GM23248 (cell line): Measurements from ENCODE around the gene MEGF11. TPM values are rescaled to one million over a fixed set of nuclear protein-coding genes. Genes with fewer than 3 reads are reported as not detected.

Source experiments
- DNase-seq: peaks from one replicate; pipeline ENCODE4 v3.0.0-alpha.2; 2015
- H2AFZ ChIP-seq: fragments of 200-600 bp; sonication (generic); 2 replicates; pipeline ENCODE4 v1.6.1; 2016; ENCODE audit warnings: antibody characterized with exemption
- H3F3A ChIP-seq: fragments of 200-600 bp; sonication (generic); 2 replicates; pipeline ENCODE4 v1.6.1; 2016; ENCODE audit warnings: mild to moderate bottlenecking, antibody characterized with exemption, mixed run types; ENCODE audit not compliant: insufficient read depth
- H3K27ac ChIP-seq: fragments of 200-600 bp; sonication (generic); 2 replicates; pipeline ENCODE4 v1.5.1; 2016; ENCODE audit warnings: mild to moderate bottlenecking
- H3K27me3 ChIP-seq: fragments of 200-600 bp; sonication (generic); replicated peaks from 2 replicates; pipeline ENCODE4 v1.6.1; 2016; ENCODE audit warnings: mild to moderate bottlenecking; ENCODE audit not compliant: insufficient read depth
- H3K36me3 ChIP-seq: fragments of 200-600 bp; sonication (generic); 2 replicates; pipeline ENCODE4 v1.6.1; 2016; ENCODE audit warnings: low read depth, mild to moderate bottlenecking
- H3K4me1 ChIP-seq: fragments of 200-600 bp; sonication (generic); 2 replicates; pipeline ENCODE4 v1.6.1; 2016; ENCODE audit warnings: mild to moderate bottlenecking; ENCODE audit not compliant: insufficient read depth
- H3K4me2 ChIP-seq: fragments of 200-600 bp; sonication (generic); one replicate; pipeline ENCODE4 v1.6.1; 2016; ENCODE audit warnings: mild to moderate bottlenecking; ENCODE audit not compliant: unreplicated experiment
- H3K4me3 ChIP-seq: fragments of 200-600 bp; sonication (generic); 2 replicates; pipeline ENCODE4 v1.5.1; 2016; ENCODE audit warnings: mild to moderate bottlenecking
- H3K79me2 ChIP-seq: fragments of 200-600 bp; sonication (generic); 2 replicates; pipeline ENCODE4 v1.6.1; 2016; ENCODE audit warnings: mild to moderate bottlenecking; ENCODE audit not compliant: insufficient read depth
- H3K9ac ChIP-seq: fragments of 200-600 bp; sonication (generic); 2 replicates; pipeline ENCODE4 v1.6.1; 2016; ENCODE audit warnings: mild to moderate bottlenecking
- H3K9me2 ChIP-seq: fragments of 200-600 bp; sonication (generic); 2 replicates; pipeline ENCODE4 v1.6.1; 2016; ENCODE audit warnings: mixed run types, mild to moderate bottlenecking, moderate library complexity; ENCODE audit not compliant: insufficient read depth
- H3K9me3 ChIP-seq: fragments of 200-600 bp; sonication (generic); one replicate; pipeline ENCODE4 v1.6.1; 2017; ENCODE audit warnings: low read depth
- H4K20me1 ChIP-seq: fragments of 200-600 bp; sonication (generic); 2 replicates; pipeline ENCODE4 v1.6.0; 2016; ENCODE audit not compliant: insufficient read depth
- EZH2 ChIP-seq: fragments of 200-600 bp; sonication (generic); IDR thresholded peaks from 2 replicates; pipeline ENCODE4 v1.6.1; 2018; ENCODE audit warnings: antibody characterized with exemption, mild to moderate bottlenecking; ENCODE audit not compliant: insufficient read depth, poor library complexity, severe bottlenecking
- EZH2phosphoT487 ChIP-seq: fragments of 200-600 bp; sonication (generic); IDR thresholded peaks from 2 replicates; pipeline ENCODE4 v1.6.1; 2018; ENCODE audit warnings: antibody characterized with exemption, moderate library complexity, mild to moderate bottlenecking, low read depth; ENCODE audit not compliant: insufficient read depth
- WGBS, 2 experiments: methylation state at CpG; one replicate each; pipeline ENCODE4 v1.1.6; 2015 to 2017; ENCODE audit warnings: low lambda C conversion rate in 2 of 2, low coverage in 1 of 2; ENCODE audit errors: missing lambda C conversion rate in 2 of 2; 5-methylcytosine and 5-hydroxymethylcytosine counted together
- in situ Hi-C: fragments of 300-500 bp; cut with MboI; formaldehyde crosslinking; loops from 2 replicates; pipeline ENCODE4 v1.15.0; 2020
- polyA plus RNA-seq: library from polyadenylated mRNA; unstranded; fragments of >200 nt; fragmentation: Nextera tagmentation; extraction: Ambion mirVana; gene quantifications from 2 replicates; pipeline ENCODE4 v1.2.1, GENCODE V29; 2016
- total RNA-seq: library from RNA; depleted of rRNA; stranded (reverse); fragments of >200 nt; shearing (Covaris generic); gene quantifications from 2 replicates; pipeline ENCODE4 v1.2.3, GENCODE V29; 2014

Gene MEGF11
- total and polyA plus RNA-seq, 2 experiments from 2014 or later = 0.14 TPM; not detected in 1

DNA sequence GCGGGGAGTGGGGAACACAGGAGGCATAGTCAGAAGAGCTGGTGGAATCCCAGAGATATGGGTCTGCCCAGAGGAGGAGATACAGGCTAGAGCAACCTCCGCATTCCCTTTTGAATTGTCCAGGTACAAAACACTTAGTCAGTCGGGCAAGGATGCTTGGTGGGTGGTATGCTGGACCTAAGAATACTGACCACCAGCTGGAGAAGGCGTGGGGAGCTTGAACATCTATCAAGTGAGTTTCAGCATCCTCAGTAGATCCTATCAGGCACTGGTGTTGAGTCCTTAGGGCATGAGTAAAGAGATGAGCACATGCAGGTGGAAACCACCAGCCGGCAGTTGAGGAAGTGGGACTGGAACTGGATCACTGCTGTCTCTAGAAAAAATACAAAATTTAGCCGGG is 25.1 kb upstream of the MEGF11 start:
- Histone ChIP-seq H3K4me1 (no peaks in the 10 kb centered on the region), H3K27me3 (peaks cover 7% of the 10 kb centered on the region; the same call in 1 of the 2 replicates), H2AFZ (no peak overlapping the region), H3K9me2 (no peaks in the 10 kb centered on the region), H3K4me3 (no peak overlapping the region), H3K9ac (no peak overlapping the region), H3K36me3 (no peaks in the 10 kb centered on the region), H3F3A (no peaks in the 10 kb centered on the region), H3K27ac (no peak overlapping the region), H3K9me3 (no peaks in the 10 kb centered on the region), H3K79me2 (no peaks in the 10 kb centered on the region), H4K20me1 (no peaks in the 10 kb centered on the region), H3K4me2 (no peak overlapping the region)
- in situ Hi-C loops = no loop called here
- WGBS, 2 experiments = 61 to 75% methylated on average over 6 of the region's 6 CpGs
- no peak for DNase-seq
- TF ChIP-seq EZH2phosphoT487 = no peak
- TF ChIP-seq EZH2 = no peak

DNA sequence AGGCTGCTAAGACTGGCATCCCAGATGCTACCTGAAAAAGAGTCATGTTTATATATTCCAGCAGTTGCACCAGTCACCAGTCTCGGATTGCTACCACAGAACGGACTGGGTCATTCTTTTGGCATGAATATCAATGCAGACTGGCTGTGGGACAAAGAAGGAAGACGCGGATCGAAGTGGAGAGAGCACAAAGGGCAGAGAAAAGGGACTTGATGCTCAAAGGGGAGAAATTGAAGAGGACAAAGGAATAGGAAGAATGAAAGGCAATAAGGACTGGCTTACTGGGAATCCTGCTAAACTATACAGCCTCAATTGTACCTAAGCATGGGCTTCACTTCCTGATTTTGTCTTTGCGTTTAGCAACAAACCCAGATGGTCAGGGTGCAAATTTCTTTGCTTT is 24.5 kb upstream of the MEGF11 start:
- H3K27me3 ChIP-seq = peaks cover 7% of the 10 kb centered on the region; the same call in 1 of the 2 replicates
- no peak overlapping the region for H3K4me3 ChIP-seq
- H3K4me1 ChIP-seq = no peaks in the 10 kb centered on the region
- no peaks in the 10 kb centered on the region for H3F3A ChIP-seq
- TF ChIP-seq EZH2phosphoT487 (no peak), EZH2 (no peak)
- no peak overlapping the region for H2AFZ ChIP-seq
- no peaks in the 10 kb centered on the region for H3K36me3 ChIP-seq
- H3K9me2 ChIP-seq = no peaks in the 10 kb centered on the region
- no peak overlapping the region for H3K4me2 ChIP-seq
- in situ Hi-C loops = no loop called here
- no peak overlapping the region for H3K9ac ChIP-seq
- no peaks in the 10 kb centered on the region for H3K79me2 ChIP-seq
- WGBS, 2 experiments = 55 to 62% methylated on average over 6 of the region's 6 CpGs
- H3K27ac ChIP-seq = no peak overlapping the region
- no peak for DNase-seq
- H3K9me3 ChIP-seq = no peaks in the 10 kb centered on the region
- no peaks in the 10 kb centered on the region for H4K20me1 ChIP-seq

DNA sequence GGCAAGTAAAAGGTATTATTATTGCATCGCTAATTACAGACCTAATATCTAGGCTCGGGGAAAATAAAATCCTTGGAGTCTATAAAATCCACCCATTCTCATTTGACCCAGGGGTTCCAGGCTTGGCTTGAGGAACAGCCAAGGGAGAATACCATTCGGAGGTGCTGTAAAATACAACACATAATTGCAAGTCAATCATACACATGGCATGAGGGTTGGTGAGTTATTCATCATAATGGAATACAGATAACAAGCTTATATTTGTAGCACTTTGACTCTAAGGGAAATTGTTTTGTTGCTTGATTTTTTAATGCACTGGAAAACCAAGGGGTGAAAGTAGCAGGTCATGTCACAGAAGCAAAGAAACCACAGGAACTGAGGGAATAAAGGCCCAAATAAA is 23.0 kb upstream of the MEGF11 start:
- DNase-seq = no peak
- Histone ChIP-seq H3K9me2 (no peaks in the 10 kb centered on the region), H3K9ac (no peak overlapping the region), H3K4me2 (no peak overlapping the region), H3K79me2 (no peaks in the 10 kb centered on the region), H3K27ac (no peak overlapping the region), H3F3A (no peaks in the 10 kb centered on the region), H3K4me1 (no peaks in the 10 kb centered on the region), H3K27me3 (peaks cover 7% of the 10 kb centered on the region; the same call in 1 of the 2 replicates), H3K9me3 (no peaks in the 10 kb centered on the region), H3K36me3 (no peaks in the 10 kb centered on the region), H3K4me3 (no peak overlapping the region), H4K20me1 (no peaks in the 10 kb centered on the region), H2AFZ (no peak overlapping the region)
- 80 to 90% methylated on average over 3 of the region's 3 CpGs for WGBS, 2 experiments
- in situ Hi-C loops = no loop called here
- TF ChIP-seq EZH2 = no peak
- TF ChIP-seq EZH2phosphoT487 = no peak

DNA sequence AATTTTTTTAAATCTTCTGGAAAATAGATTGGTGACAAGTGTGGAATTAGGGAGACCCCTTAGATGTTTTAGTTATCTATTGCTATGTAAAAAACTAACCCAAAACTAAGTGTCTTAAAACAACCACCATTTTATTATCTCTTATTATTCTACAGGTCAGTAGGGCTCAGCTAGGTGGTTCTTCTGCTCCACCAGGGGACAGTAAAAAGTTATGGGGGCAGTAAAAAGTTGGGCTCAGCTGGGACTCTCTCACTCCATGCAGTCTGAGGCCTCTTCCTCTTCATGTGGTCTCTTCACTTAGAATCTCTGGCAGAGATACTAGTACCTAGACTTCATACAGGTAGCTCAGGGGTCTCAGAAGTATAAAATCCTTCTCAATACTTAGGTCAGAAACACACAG is 21.8 kb upstream of the MEGF11 start:
- DNase-seq = no peak
- in situ Hi-C loops = no loop called here

DNA sequence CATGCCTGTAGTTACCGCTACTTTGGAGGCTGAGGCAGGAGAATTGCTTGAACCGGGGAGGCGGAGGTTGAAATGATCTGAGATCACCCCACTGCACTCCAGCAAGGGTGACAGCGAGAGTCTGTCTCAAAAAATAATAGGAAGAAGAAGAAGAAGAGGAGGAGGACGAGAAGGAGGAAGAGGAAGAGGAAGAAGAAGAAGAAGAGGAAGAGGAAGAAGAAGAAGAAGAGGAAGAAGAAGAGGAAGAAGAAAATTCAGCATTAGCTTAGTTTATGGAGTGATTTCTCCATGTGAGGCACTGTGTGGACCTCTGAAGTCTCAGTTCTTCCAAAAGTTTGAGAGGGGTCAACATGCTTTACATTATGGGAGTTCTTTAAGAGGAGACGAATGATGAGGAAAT is 17.4 kb upstream of the MEGF11 start:
- no peaks in the 10 kb centered on the region for H3K9me3 ChIP-seq
- 0 out of 2 replicates have a peak, but pooled peaks cover 7% of the 10 kb centered on the region for H3F3A ChIP-seq
- H3K9ac ChIP-seq = no peak overlapping the region
- no peaks in the 10 kb centered on the region for H3K79me2 ChIP-seq
- H3K27me3 ChIP-seq = peaks cover 16% of the 10 kb centered on the region
- H4K20me1 ChIP-seq = no peaks in the 10 kb centered on the region
- H3K36me3 ChIP-seq = no peaks in the 10 kb centered on the region
- H3K27ac ChIP-seq = no peak overlapping the region
- 54 to 62% methylated on average over 6 of the region's 6 CpGs for WGBS, 2 experiments
- H3K4me1 ChIP-seq = no peaks in the 10 kb centered on the region
- in situ Hi-C loops = no loop called here
- no peak overlapping the region for H3K4me3 ChIP-seq
- no peak overlapping the region for H2AFZ ChIP-seq
- TF ChIP-seq EZH2 (no peak), EZH2phosphoT487 (no peak)
- H3K4me2 ChIP-seq = no peak overlapping the region
- DNase-seq = no peak
- H3K9me2 ChIP-seq = no peaks in the 10 kb centered on the region

More for the DNA sequence above, 21.8 kb upstream of the MEGF11 start:
- H2AFZ ChIP-seq = no peak overlapping the region
- no peaks in the 10 kb centered on the region for H3K36me3 ChIP-seq
- no peak overlapping the region for H3K9ac ChIP-seq
- H3K27me3 ChIP-seq = peaks cover 7% of the 10 kb centered on the region
- no peaks in the 10 kb centered on the region for H3K9me3 ChIP-seq
- no peaks in the 10 kb centered on the region for H3K4me1 ChIP-seq
- no peaks in the 10 kb centered on the region for H3F3A ChIP-seq
- no peaks in the 10 kb centered on the region for H3K9me2 ChIP-seq
- H3K4me2 ChIP-seq = no peak overlapping the region
- H3K79me2 ChIP-seq = no peaks in the 10 kb centered on the region
- H4K20me1 ChIP-seq = no peaks in the 10 kb centered on the region
- TF ChIP-seq EZH2phosphoT487 (no peak), EZH2 (no peak)
- H3K4me3 ChIP-seq = no peak overlapping the region
- no peak overlapping the region for H3K27ac ChIP-seq
